ENCODE results near the gene RBBP4. TPM values are rescaled to one million over a fixed set of nuclear protein-coding genes. Genes with fewer than 3 reads are reported as not detected.

The RBBP4 gene
- total and polyA plus RNA-seq, 2 experiments from 2014 or later, result 72.4 to 109 TPM

DNA sequence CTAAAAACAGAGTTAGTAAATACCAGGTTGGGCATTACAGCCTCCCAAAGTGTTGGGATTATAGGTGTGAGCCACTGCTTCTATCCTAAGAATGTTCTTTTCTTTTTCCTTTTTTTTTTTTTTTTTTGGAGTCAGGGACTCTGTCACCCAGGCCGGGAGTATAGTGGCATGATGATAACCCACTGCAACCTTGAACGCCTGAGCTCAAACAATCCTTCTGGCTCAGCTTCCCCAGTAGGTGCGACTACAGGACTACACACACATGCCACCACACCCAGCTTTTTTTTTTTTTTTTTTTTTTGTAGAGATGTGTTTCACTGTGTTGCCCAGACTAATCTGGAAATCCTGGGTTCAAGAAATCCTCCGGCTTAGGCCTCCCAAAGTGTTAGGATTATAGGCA, 6.6 kb upstream of the RBBP4 start:
- DNase-seq, result no peak
- H3K4me3 ChIP-seq, result no peak overlapping the region
- no peaks in the 10 kb centered on the region for H3K9me2 ChIP-seq (ENCODE audit: insufficient read depth)
- peaks cover 96% of the 10 kb centered on the region for H3K79me2 ChIP-seq (ENCODE audit: insufficient read depth)
- no peak overlapping the region for H3K27ac ChIP-seq
- no peak overlapping the region for H2AFZ ChIP-seq
- no peaks in the 10 kb centered on the region for H3K9me3 ChIP-seq (ENCODE audit: low read depth)
- no peaks in the 10 kb centered on the region for H4K20me1 ChIP-seq (ENCODE audit: insufficient read depth)
- H3F3A ChIP-seq (ENCODE audit: insufficient read depth), result peaks cover 7% of the 10 kb centered on the region; the same call in 1 of the 2 replicates
- no peak overlapping the region for H3K4me2 ChIP-seq (ENCODE audit: unreplicated experiment)
- WGBS, 2 experiments (ENCODE audit: low coverage in 1 of 2, low lambda C conversion rate in 2 of 2, missing lambda C conversion rate in 2 of 2), result 96 to 97% methylated on average over 3 to 4 of the region's 4 CpGs
- in situ Hi-C loops (cut with MboI), result no loop called here
- peaks cover 4% of the 10 kb centered on the region; the same call in 1 of the 2 replicates for H3K4me1 ChIP-seq (ENCODE audit: insufficient read depth)
- no peaks in the 10 kb centered on the region for H3K27me3 ChIP-seq (replicated peaks; ENCODE audit: insufficient read depth)
- peaks cover 3% of the 10 kb centered on the region; the same call in 1 of the 2 replicates for H3K36me3 ChIP-seq (ENCODE audit: low read depth)
- no peak for TF ChIP-seq EZH2 (IDR thresholded peaks at IDR 0.05; ENCODE audit: insufficient read depth, poor library complexity, severe bottlenecking)
- TF ChIP-seq EZH2phosphoT487 (IDR thresholded peaks at IDR 0.05; ENCODE audit: insufficient read depth, low read depth), result no peak
- no peak overlapping the region for H3K9ac ChIP-seq

DNA sequence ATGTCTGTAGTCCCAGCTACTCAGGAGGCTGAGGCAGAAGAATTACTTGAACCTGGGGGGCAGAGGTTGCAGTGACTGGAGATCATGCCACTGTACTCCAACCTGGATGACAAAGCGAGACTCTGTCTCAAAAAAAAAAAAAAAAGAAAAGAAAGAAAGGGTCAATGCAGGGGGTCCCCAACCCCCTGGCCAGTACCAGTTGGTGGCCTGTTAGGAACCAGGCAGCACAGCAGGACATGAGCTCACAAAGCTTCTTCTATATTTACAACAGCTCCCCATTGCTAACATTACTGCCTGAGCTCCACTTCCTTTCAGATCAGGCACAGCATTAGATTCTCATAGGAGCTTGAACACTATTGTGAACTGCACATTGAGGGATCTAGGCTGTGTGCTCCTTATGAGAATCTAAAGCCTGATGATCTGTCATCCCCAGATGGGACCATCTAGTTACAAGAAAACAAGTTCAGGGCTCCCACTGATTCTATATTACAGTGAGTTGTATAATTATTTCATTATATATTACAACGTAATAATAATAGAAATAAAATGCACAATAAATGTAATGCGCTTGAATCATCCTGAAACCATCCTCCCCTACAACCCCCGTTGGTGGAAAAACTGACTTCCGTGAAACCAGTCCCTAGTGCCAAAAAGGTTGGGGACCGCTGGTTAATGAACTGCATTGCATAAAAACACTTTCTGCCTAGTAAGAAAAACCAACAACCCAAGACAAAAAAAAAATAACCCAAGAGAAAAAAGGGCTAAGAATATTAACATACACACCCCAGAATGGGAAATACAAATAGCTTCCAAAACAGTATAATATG, 3.5 kb upstream of the RBBP4 start:
- H3K9ac ChIP-seq, result no peak overlapping the region
- no peak overlapping the region for H2AFZ ChIP-seq
- WGBS, 2 experiments (ENCODE audit: low coverage in 1 of 2, low lambda C conversion rate in 2 of 2, missing lambda C conversion rate in 2 of 2), result 79 to 84% methylated on average over 5 to 6 of the region's 6 CpGs
- no peak overlapping the region for H3K27ac ChIP-seq
- H3K4me3 ChIP-seq, result no peak overlapping the region
- H3K4me1 ChIP-seq (ENCODE audit: insufficient read depth), result peaks cover 12% of the 10 kb centered on the region
- in situ Hi-C loops (cut with MboI), result no loop called here
- H3K36me3 ChIP-seq (ENCODE audit: low read depth), result peaks cover 3% of the 10 kb centered on the region; the same call in 1 of the 2 replicates
- H3K79me2 ChIP-seq (ENCODE audit: insufficient read depth), result peaks cover 87% of the 10 kb centered on the region
- no peaks in the 10 kb centered on the region for H3K9me3 ChIP-seq (ENCODE audit: low read depth)
- H3F3A ChIP-seq (ENCODE audit: insufficient read depth), result peaks cover 23% of the 10 kb centered on the region; the same call in 1 of the 2 replicates
- no peaks in the 10 kb centered on the region for H4K20me1 ChIP-seq (ENCODE audit: insufficient read depth)
- no peaks in the 10 kb centered on the region for H3K9me2 ChIP-seq (ENCODE audit: insufficient read depth)
- no peak for DNase-seq
- H3K27me3 ChIP-seq (replicated peaks; ENCODE audit: insufficient read depth), result no peaks in the 10 kb centered on the region
- H3K4me2 ChIP-seq (ENCODE audit: unreplicated experiment), result no peak overlapping the region
- TF ChIP-seq EZH2 (IDR thresholded peaks at IDR 0.05; ENCODE audit: insufficient read depth, poor library complexity, severe bottlenecking) (no peak), EZH2phosphoT487 (IDR thresholded peaks at IDR 0.05; ENCODE audit: insufficient read depth, low read depth) (no peak)

GRCh38 chr1:32650248-32650751, 708 bp upstream of the RBBP4 start, which contains the start of gene ZBTB8OS:
ZBTB8OS (minus strand) TSS chr1:32650550; CDS start chr1:32650529, 21 bp downstream.
- Histone ChIP-seq H3K9me2 (ENCODE audit: insufficient read depth) (no peaks in the 10 kb centered on the region), H3K9ac (peak within 1 kb of the TSS; percentile 98), H4K20me1 (ENCODE audit: insufficient read depth) (no peaks in the 10 kb centered on the region), H3K4me3 (peak within 1 kb of the TSS; percentile 89), H3K36me3 (ENCODE audit: low read depth) (peaks cover 24% of the 10 kb centered on the region; the same call in 1 of the 2 replicates), H3K9me3 (ENCODE audit: low read depth) (no peaks in the 10 kb centered on the region), H3K27me3 (replicated peaks; ENCODE audit: insufficient read depth) (no peaks in the 10 kb centered on the region), H3F3A (ENCODE audit: insufficient read depth) (peaks cover 25% of the 10 kb centered on the region; the same call in 1 of the 2 replicates), H3K27ac (peak within 1 kb of the TSS; percentile 99), H2AFZ (peak within 1 kb of the TSS; percentile 94), H3K79me2 (ENCODE audit: insufficient read depth) (peaks cover 87% of the 10 kb centered on the region), H3K4me2 (ENCODE audit: unreplicated experiment) (peak within 1 kb of the TSS; percentile 99), H3K4me1 (ENCODE audit: insufficient read depth) (peaks cover 20% of the 10 kb centered on the region)
- in situ Hi-C loops (cut with MboI), result no loop called here
- TF ChIP-seq EZH2phosphoT487 (IDR thresholded peaks at IDR 0.05; ENCODE audit: insufficient read depth, low read depth) (no peak), EZH2 (IDR thresholded peaks at IDR 0.05; ENCODE audit: insufficient read depth, poor library complexity, severe bottlenecking) (no peak)
- DNase-seq, result peak; percentile 98
- 1 to 2% methylated on average over 21 of the region's 21 CpGs for WGBS, 2 experiments (ENCODE audit: low coverage in 1 of 2, low lambda C conversion rate in 2 of 2, missing lambda C conversion rate in 2 of 2)

GRCh38 chr1:32651461-32652073, 559 bp downstream of the RBBP4 start:
- H3K9me2 ChIP-seq (ENCODE audit: insufficient read depth), result no peaks in the 10 kb centered on the region
- WGBS, 2 experiments (ENCODE audit: low coverage in 1 of 2, low lambda C conversion rate in 2 of 2, missing lambda C conversion rate in 2 of 2), result 2% methylated on average over 42 to 43 of the region's 43 CpGs
- H3K4me3 ChIP-seq, result peak overlapping the region; percentile 89
- H3K4me1 ChIP-seq (ENCODE audit: insufficient read depth), result peaks cover 20% of the 10 kb centered on the region
- H3K79me2 ChIP-seq (ENCODE audit: insufficient read depth), result peaks cover 87% of the 10 kb centered on the region
- H3K27ac ChIP-seq, result peak overlapping the region; percentile 99
- H3K27me3 ChIP-seq (replicated peaks; ENCODE audit: insufficient read depth), result no peaks in the 10 kb centered on the region
- peaks cover 28% of the 10 kb centered on the region; the same call in 1 of the 2 replicates for H3F3A ChIP-seq (ENCODE audit: insufficient read depth)
- in situ Hi-C loops (cut with MboI), result no loop called here
- peak; percentile 76 for DNase-seq
- TF ChIP-seq EZH2phosphoT487 (IDR thresholded peaks at IDR 0.05; ENCODE audit: insufficient read depth, low read depth), result no peak
- TF ChIP-seq EZH2 (IDR thresholded peaks at IDR 0.05; ENCODE audit: insufficient read depth, poor library complexity, severe bottlenecking), result no peak
- no peaks in the 10 kb centered on the region for H3K9me3 ChIP-seq (ENCODE audit: low read depth)
- peak overlapping the region; percentile 98 for H3K9ac ChIP-seq
- peaks cover 23% of the 10 kb centered on the region; the same call in 1 of the 2 replicates for H3K36me3 ChIP-seq (ENCODE audit: low read depth)
- H3K4me2 ChIP-seq (ENCODE audit: unreplicated experiment), result peak overlapping the region; percentile 91
- H2AFZ ChIP-seq, result peak overlapping the region; percentile 84
- H4K20me1 ChIP-seq (ENCODE audit: insufficient read depth), result no peaks in the 10 kb centered on the region
